DND-41 (cell line): ENCODE measurements around the gene TMPRSS9.
"Not testable (repeated sequence)": the region's sequence is repeated elsewhere in the genome, so short reads cannot be mapped to it uniquely, and the experiment has no call there.

Experiments used
- EZH2 ChIP-seq: IDR thresholded peaks from 3 replicates; pipeline ENCODE4 v1.6.1; 2012; ENCODE audit warnings: borderline replicate concordance, low read depth, mild to moderate bottlenecking, moderate library complexity, low read length, inconsistent platforms; ENCODE audit not compliant: severe bottlenecking
- TF ChIP-seq, protein P1 (sequence below): IDR thresholded peaks from 2 replicates; pipeline ENCODE4 v1.5.1; 2012; ENCODE audit warnings: borderline replicate concordance, low read length, moderate library complexity, mild to moderate bottlenecking; ENCODE audit not compliant: poor library complexity, severe bottlenecking; ENCODE audit errors: extremely low read depth

DNA sequence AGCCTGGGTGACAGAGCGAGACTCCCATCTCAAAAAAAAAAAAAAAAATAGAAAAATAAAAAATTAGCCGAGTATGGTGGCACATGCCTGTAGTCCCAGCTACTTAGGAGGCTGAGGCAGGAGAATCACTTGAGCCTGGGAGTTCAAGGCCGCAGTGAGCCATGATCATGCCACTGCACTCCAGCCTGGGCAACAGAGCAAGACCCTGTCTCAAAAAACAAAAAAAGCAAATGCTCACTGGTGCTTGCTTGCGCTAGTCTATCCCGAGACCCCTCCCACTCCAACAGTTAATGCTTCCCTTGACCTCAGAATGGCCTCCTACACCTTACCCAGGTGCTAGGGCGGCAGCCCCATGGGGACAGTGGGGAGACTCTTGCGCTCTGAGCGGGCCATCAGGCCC, 57.4 kb downstream of the TMPRSS9 start:
- TF ChIP-seq, protein P1, sequence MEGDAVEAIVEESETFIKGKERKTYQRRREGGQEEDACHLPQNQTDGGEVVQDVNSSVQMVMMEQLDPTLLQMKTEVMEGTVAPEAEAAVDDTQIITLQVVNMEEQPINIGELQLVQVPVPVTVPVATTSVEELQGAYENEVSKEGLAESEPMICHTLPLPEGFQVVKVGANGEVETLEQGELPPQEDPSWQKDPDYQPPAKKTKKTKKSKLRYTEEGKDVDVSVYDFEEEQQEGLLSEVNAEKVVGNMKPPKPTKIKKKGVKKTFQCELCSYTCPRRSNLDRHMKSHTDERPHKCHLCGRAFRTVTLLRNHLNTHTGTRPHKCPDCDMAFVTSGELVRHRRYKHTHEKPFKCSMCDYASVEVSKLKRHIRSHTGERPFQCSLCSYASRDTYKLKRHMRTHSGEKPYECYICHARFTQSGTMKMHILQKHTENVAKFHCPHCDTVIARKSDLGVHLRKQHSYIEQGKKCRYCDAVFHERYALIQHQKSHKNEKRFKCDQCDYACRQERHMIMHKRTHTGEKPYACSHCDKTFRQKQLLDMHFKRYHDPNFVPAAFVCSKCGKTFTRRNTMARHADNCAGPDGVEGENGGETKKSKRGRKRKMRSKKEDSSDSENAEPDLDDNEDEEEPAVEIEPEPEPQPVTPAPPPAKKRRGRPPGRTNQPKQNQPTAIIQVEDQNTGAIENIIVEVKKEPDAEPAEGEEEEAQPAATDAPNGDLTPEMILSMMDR, result not testable (repeated sequence)
- not testable (repeated sequence) for TF ChIP-seq EZH2
